HepG2 (cell line): ENCODE data around the gene UTP25. TPM values are rescaled to one million over a fixed set of nuclear protein-coding genes. Genes with fewer than 3 reads are reported as not detected.

ENCODE experiments used
- ATAC-seq: fragments of 200-7000 bp; cut with Tn5 transposase; 3 replicates; pipeline ENCODE4 v1.9.1; 2020; ENCODE audit warnings: mild to moderate bottlenecking, moderate library complexity
- BruUV-seq: library from RNA; stranded (reverse); fragments of 400-500 nt; replicated peaks from 2 replicates; lab custom pipeline; 2021; lab: Mats Ljungman, UMichigan
- CTCF ChIA-PET: fragments of 300-600 bp; formaldehyde crosslinking; extraction: SDS; loops from one replicate; lab custom pipeline; 2021; ENCODE audit warnings: low total read pairs, inconsistent platforms, low intra/inter-chr PET ratio; lab: Yijun Ruan, JAX
- POLR2A ChIA-PET: fragments of 350-600 bp; sonication (Branson Sonifier 250); formaldehyde crosslinking; loops from one replicate; lab custom pipeline; 2020; ENCODE audit warnings: antibody characterized with exemption, inconsistent platforms; lab: Yijun Ruan, JAX
- DNase-seq: peaks from one replicate; pipeline ENCODE4 v3.0.0-alpha.2; 2015; ENCODE audit warnings: low spot score
- FAIRE-seq: peaks from 3 replicates; lab custom pipeline; 2011; peaks lifted over from hg19 to GRCh38; lab: Jason Lieb, UNC
- H2AFZ ChIP-seq: one replicate; pipeline ENCODE4 v1.6.1; 2011; ENCODE audit warnings: low read length, inconsistent platforms
- H3K27ac ChIP-seq: fragments of 300-600 bp; 3 replicates; pipeline ENCODE4 v1.8.0; 2011; ENCODE audit warnings: mixed run types, mild to moderate bottlenecking, mixed read lengths, low read length, inconsistent platforms; ENCODE audit not compliant: insufficient read depth; ENCODE audit errors: extremely low read length
- H3K27me3 ChIP-seq, 2 experiments: fragments of 200-600 bp in 1 of 2; 2 replicates in 1 of 2; 3 replicates in 1 of 2; pipeline versions ENCODE4 v1.6.0 to v1.8.0; 2011; ENCODE audit warnings: low read length in 2 of 2, mild to moderate bottlenecking in 2 of 2, moderate library complexity in 2 of 2, inconsistent platforms in 1 of 2; ENCODE audit not compliant: insufficient read depth in 2 of 2, control insufficient read depth in 1 of 2
- H3K36me3 ChIP-seq, 2 experiments: fragments of 200-600 bp in 1 of 2; replicated peaks in 1 of 2; 2 replicates in 1 of 2; 3 replicates in 1 of 2; pipeline versions ENCODE4 v1.5.1 to v1.8.0; 2011; ENCODE audit warnings: low read length in 2 of 2, inconsistent platforms in 1 of 2; ENCODE audit not compliant: insufficient read depth in 2 of 2, control insufficient read depth in 1 of 2
- H3K4me1 ChIP-seq: 2 replicates; pipeline ENCODE4 v1.5.1; 2012; ENCODE audit warnings: low read length, inconsistent platforms; ENCODE audit not compliant: insufficient read depth
- H3K4me2 ChIP-seq: 2 replicates; pipeline ENCODE4 v1.6.0; 2011; ENCODE audit warnings: low read depth, low read length, inconsistent platforms
- H3K4me3 ChIP-seq, 3 experiments: fragments of 200-600 bp in 1 of 3; sonication (generic), shearing (Covaris generic) in 1 of 3; replicated peaks in 1 of 3; 2 replicates each; pipeline ENCODE4 v1.5.1; 2011 to 2016; ENCODE audit warnings: low read length in 3 of 3, inconsistent platforms in 2 of 3, low read depth in 2 of 3, mild to moderate bottlenecking in 2 of 3, control low read depth in 1 of 3, mixed read lengths in 1 of 3; ENCODE audit not compliant: insufficient read depth in 1 of 3
- H3K79me2 ChIP-seq: one replicate; pipeline ENCODE4 v1.6.1; 2011; ENCODE audit warnings: low read length, inconsistent platforms; ENCODE audit not compliant: insufficient read depth
- H3K9ac ChIP-seq: 2 replicates; pipeline ENCODE4 v1.6.0; 2011; ENCODE audit warnings: mild to moderate bottlenecking, low read depth, low read length, inconsistent platforms; ENCODE audit not compliant: insufficient read depth
- H3K9me3 ChIP-seq: 2 replicates; pipeline ENCODE4 v1.5.1; 2012; ENCODE audit warnings: mild to moderate bottlenecking, low read length
- H4K20me1 ChIP-seq: 2 replicates; pipeline ENCODE4 v1.6.0; 2011; ENCODE audit warnings: inconsistent platforms, mild to moderate bottlenecking, low read length, moderate library complexity; ENCODE audit not compliant: insufficient read depth
- CERS6 ChIP-seq: sonication (generic); formaldehyde crosslinking; IDR thresholded peaks from 2 replicates; pipeline ENCODE4 v1.5.0; 2020; ENCODE audit warnings: missing genetic modification reagents
- HHEX ChIP-seq: IDR thresholded peaks from 2 replicates; pipeline ENCODE4 v1.6.1; 2016; ENCODE audit warnings: control low read depth
- MATR3 ChIP-seq: sonication (generic); formaldehyde crosslinking; IDR thresholded peaks from 2 replicates; pipeline ENCODE4 v1.4.0; 2020; ENCODE audit warnings: missing genetic modification reagents
- MXD4 ChIP-seq: IDR thresholded peaks from 2 replicates; pipeline ENCODE4 v1.6.1; 2016; ENCODE audit warnings: mild to moderate bottlenecking, missing biosample characterization, missing genetic modification reagents
- NR2F6 ChIP-seq, 2 experiments: IDR thresholded peaks; 2 replicates each; pipeline ENCODE4 v1.6.1; 2016; ENCODE audit warnings: antibody characterized with exemption in 1 of 2, mild to moderate bottlenecking in 1 of 2
- SIX1 ChIP-seq: sonication (generic); formaldehyde crosslinking; IDR thresholded peaks from 2 replicates; pipeline ENCODE4 v1.4.0; 2020; ENCODE audit warnings: missing genetic modification reagents, borderline replicate concordance
- TCF12 ChIP-seq, 2 experiments: fragments of 450-650 bp in 1 of 2; sonication (generic) in 1 of 2; formaldehyde crosslinking in 1 of 2; IDR thresholded peaks; 2 replicates each; pipeline versions ENCODE4 v1.6.1 to v1.8.0; 2017 to 2022; ENCODE audit warnings: antibody characterized with exemption in 1 of 2, mild to moderate bottlenecking in 1 of 2, missing genetic modification reagents in 1 of 2, moderate library complexity in 1 of 2
- YEATS2 ChIP-seq: sonication (generic); formaldehyde crosslinking; IDR thresholded peaks from 2 replicates; pipeline ENCODE4 v1.4.0; 2020; ENCODE audit warnings: missing genetic modification reagents, borderline replicate concordance
- YY1 ChIP-seq: IDR thresholded peaks from 2 replicates; pipeline ENCODE4 v1.6.1; 2011; ENCODE audit warnings: low read length, low read depth, moderate library complexity, mild to moderate bottlenecking; ENCODE audit not compliant: insufficient read depth, insufficient replicate concordance
- ZBED4 ChIP-seq: sonication (generic); formaldehyde crosslinking; IDR thresholded peaks from 2 replicates; pipeline ENCODE4 v1.4.0; 2020; ENCODE audit warnings: missing genetic modification reagents, borderline replicate concordance
- ZBTB33 ChIP-seq: sonication (generic); formaldehyde crosslinking; IDR thresholded peaks from 2 replicates; pipeline ENCODE4 v1.4.0; 2020; ENCODE audit warnings: missing genetic modification reagents
- ZNF44 ChIP-seq: sonication (generic); formaldehyde crosslinking; IDR thresholded peaks from 2 replicates; pipeline ENCODE4 v1.5.1; 2020; ENCODE audit warnings: mild to moderate bottlenecking, missing genetic modification reagents
- ZNF510 ChIP-seq: sonication (generic); formaldehyde crosslinking; IDR thresholded peaks from 2 replicates; pipeline ENCODE4 v1.4.0; 2020; ENCODE audit warnings: low read depth, mild to moderate bottlenecking, missing genetic modification reagents
- ZNF605 ChIP-seq: sonication (generic); formaldehyde crosslinking; IDR thresholded peaks from 2 replicates; pipeline ENCODE4 v1.8.0; 2022; ENCODE audit warnings: mild to moderate bottlenecking, missing genetic modification reagents
- ZNF616 ChIP-seq: sonication (generic); formaldehyde crosslinking; IDR thresholded peaks from 2 replicates; pipeline ENCODE4 v1.5.0; 2020; ENCODE audit warnings: low read depth, mild to moderate bottlenecking, missing genetic modification reagents
- ZNF672 ChIP-seq: sonication (generic); formaldehyde crosslinking; IDR thresholded peaks from 2 replicates; pipeline ENCODE4 v1.8.1; 2022; ENCODE audit warnings: missing genetic modification reagents
- WGBS: methylation state at CpG from one replicate; pipeline ENCODE4 v1.1.6; 2017; ENCODE audit warnings: low lambda C conversion rate; 5-methylcytosine and 5-hydroxymethylcytosine counted together
- in situ Hi-C: cut with HindIII; loops from 2 replicates; pipeline ENCODE4 v1.10.0; 2017; ENCODE audit warnings: low pct_unique_long_range_greater_than_20kb; ENCODE audit not compliant: extremely low pct_ligation_motif_present
- intact Hi-C: fragments of 100-400 bp; cut with micrococcal nuclease; formaldehyde crosslinking; loops from one replicate; pipeline ENCODE4 v1.10.0; 2022; ENCODE audit not compliant: unreplicated experiment
- polyA plus RNA-seq, 8 experiments: library from polyadenylated mRNA; depleted of rRNA in 3 of 8; stranded (reverse) in 7 of 8; unstranded in 1 of 8; fragments of >200 nt; fragmentation: Illumina TruSeq in 4 of 8; extraction: Trizol in 4 of 8; gene quantifications; 2 replicates each; pipeline versions ENCODE4 v1.2.1 to v1.2.3, GENCODE V29; 2011 to 2016; ENCODE audit warnings: low read depth in 4 of 8, missing spikeins in 1 of 8, mixed read lengths in 1 of 8; ENCODE audit not compliant: insufficient read depth in 1 of 8
- total RNA-seq, 5 experiments: library from RNA; depleted of rRNA; stranded (reverse); fragments of >200 nt; fragmentation: Illumina TruSeq; extraction: Trizol; gene quantifications; 2 replicates each; pipeline ENCODE4 v1.2.3, GENCODE V29; 2016; ENCODE audit warnings: low read depth in 1 of 5
- TF ChIP-seq, protein P1 (sequence below): sonication (generic); formaldehyde crosslinking; IDR thresholded peaks from 2 replicates; pipeline ENCODE4 v1.5.0; 2020; ENCODE audit warnings: missing genetic modification reagents

The UTP25 gene
- total and polyA plus RNA-seq, 2 of the 13 experiments (the other 11 are each of a cell fraction or from before 2014, with no cell fraction given) = 4.8 to 5.7 TPM

- H2AFZ ChIP-seq = no peak overlapping the region
- no peak overlapping the region for H3K9ac ChIP-seq
- 0% methylated on average over 2 of the region's 2 CpGs for WGBS
- H4K20me1 ChIP-seq = no peaks in the 10 kb centered on the region
- no peak overlapping the region for H3K4me3 ChIP-seq
- BruUV-seq = no TSS peak
- no peaks in the 10 kb centered on the region for H3K27me3 ChIP-seq
- no peak for ATAC-seq
- ChIA-PET POLR2A (no interaction called here), CTCF (no interaction called here)
- H3K79me2 ChIP-seq = no peaks in the 10 kb centered on the region
- no peaks in the 10 kb centered on the region for H3K36me3 ChIP-seq
- H3K27ac ChIP-seq = no peak overlapping the region
- intact Hi-C loops = no loop called here
- no peak for DNase-seq
- no peaks in the 10 kb centered on the region for H3K9me3 ChIP-seq
- in situ Hi-C loops = loop anchor here (25.0 kb wide), 1 partner anchor 443 kb away; no protein-coding TSS in a partner anchor
- no peak for FAIRE-seq
- H3K4me2 ChIP-seq = no peak overlapping the region
- H3K4me1 ChIP-seq = no peaks in the 10 kb centered on the region
- TF ChIP-seq ZNF44 = no peak
- TF ChIP-seq YY1 = no peak
- TF ChIP-seq ZNF510 = no peak
- TF ChIP-seq NR2F6 (IDR thresholded peaks at IDR 0.05) = no peak
- TF ChIP-seq NR2F6 (CRISPR knock-in tag; IDR thresholded peaks at IDR 0.05) = no peak
- no peak for TF ChIP-seq ZBED4
- TF ChIP-seq ZNF605 = no peak
- TF ChIP-seq ZBTB33 (CRISPR knock-in tag) = no peak
- no peak for TF ChIP-seq MXD4 (CRISPR knock-in tag)
- no peak for TF ChIP-seq ZNF672 (CRISPR knock-in tag)
- no peak for TF ChIP-seq ZNF616 (CRISPR knock-in tag)
- TF ChIP-seq TCF12 (IDR thresholded peaks at IDR 0.05) = no peak
- TF ChIP-seq TCF12 (CRISPR knock-in tag; IDR thresholded peaks at IDR 0.05) = no peak
- TF ChIP-seq, protein P1, sequence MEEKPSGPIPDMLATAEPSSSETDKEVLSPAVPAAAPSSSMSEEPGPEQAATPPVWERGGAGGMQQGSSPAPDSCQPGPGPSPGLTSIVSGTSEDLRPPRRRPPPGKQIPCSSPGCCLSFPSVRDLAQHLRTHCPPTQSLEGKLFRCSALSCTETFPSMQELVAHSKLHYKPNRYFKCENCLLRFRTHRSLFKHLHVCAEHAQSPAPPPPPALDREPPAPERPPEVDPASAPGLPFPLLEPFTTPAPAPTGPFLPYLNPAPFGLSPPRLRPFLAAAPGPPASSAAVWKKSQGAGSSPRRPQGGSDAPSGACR (CRISPR knock-in tag) = no peak
- no peak for TF ChIP-seq HHEX (CRISPR knock-in tag)
- TF ChIP-seq YEATS2 (CRISPR knock-in tag) = no peak
- TF ChIP-seq CERS6 (CRISPR knock-in tag) = no peak
- TF ChIP-seq SIX1 = no peak
- TF ChIP-seq MATR3 (CRISPR knock-in tag) = no peak
These were observed 41.7 kb downstream of the UTP25 start for GRCh38 chr1:209869291-209870149.
